ENCODE results near the gene MATN4. TPM values are rescaled to one million over a fixed set of nuclear protein-coding genes. Genes with fewer than 3 reads are reported as not detected.
A peak's percentile ranks its signal among the peaks of the same experiment; 100 is the strongest.

MATN4 gene
- total and polyA plus RNA-seq, 2 of the 13 experiments (the other 11 are each of a cell fraction or from before 2014, with no cell fraction given) = not detected

DNA sequence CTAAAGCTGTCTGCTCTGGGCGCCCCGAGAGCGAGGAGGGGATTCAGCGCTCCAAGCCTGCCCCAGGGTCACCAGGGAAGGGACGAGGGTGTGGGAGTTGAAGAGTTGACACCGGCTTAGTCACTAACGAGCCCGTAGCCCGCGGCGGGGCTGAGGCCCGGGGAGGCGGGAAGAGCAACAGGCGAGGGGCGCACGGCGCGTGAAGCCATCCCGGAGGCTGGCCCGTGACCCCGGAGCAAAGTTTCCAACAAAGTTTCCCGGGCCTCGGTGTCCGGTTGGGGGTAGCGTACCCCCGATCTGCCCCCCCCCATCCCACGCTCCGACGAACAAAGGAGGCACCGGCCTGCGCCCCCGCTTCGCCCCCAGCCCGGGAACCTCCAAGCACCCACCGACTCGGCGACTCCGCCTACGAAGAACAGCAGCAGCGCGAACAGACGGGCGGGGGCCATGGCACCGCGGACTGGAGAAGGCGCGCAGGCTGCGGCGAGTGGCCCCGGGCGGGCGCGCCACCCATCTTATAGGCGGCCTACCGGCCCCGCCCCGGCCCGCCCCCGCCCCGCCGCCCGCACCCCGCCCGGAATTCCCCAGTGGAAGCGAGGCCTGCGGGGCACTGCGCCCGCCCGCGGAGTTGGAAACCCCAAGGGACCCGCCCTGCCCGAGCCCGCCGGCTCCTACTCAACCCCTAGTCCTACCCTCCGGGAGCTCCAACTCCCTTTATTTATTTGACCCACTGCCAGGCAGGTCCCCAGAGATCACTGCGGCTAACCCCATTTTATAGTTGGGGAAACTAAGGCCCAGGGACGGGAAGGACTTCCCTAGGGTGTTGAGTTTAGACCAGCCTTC, 40.1 kb upstream of the MATN4 start, which contains the start of gene SDC4 (continued):
- TF ChIP-seq SIX1 (CRISPR knock-in tag; IDR thresholded peaks at IDR 0.05; ENCODE audit: borderline replicate concordance) = no peak
- TF ChIP-seq NKX3-1 (CRISPR knock-in tag; IDR thresholded peaks at IDR 0.05) = no peak
- TF ChIP-seq ZNF557 (CRISPR knock-in tag; IDR thresholded peaks at IDR 0.05) = peak; percentile 50; the same call in 1 of the 2 replicates
- peak; percentile 86; the same call in 1 of the 2 replicates for TF ChIP-seq BRCA1 (CRISPR knock-in tag; IDR thresholded peaks at IDR 0.05)
- TF ChIP-seq, protein P1, sequence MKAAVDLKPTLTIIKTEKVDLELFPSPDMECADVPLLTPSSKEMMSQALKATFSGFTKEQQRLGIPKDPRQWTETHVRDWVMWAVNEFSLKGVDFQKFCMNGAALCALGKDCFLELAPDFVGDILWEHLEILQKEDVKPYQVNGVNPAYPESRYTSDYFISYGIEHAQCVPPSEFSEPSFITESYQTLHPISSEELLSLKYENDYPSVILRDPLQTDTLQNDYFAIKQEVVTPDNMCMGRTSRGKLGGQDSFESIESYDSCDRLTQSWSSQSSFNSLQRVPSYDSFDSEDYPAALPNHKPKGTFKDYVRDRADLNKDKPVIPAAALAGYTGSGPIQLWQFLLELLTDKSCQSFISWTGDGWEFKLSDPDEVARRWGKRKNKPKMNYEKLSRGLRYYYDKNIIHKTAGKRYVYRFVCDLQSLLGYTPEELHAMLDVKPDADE (CRISPR knock-in tag; IDR thresholded peaks at IDR 0.05) = peak; percentile 62; the same call in 1 of the 2 replicates
- peak; percentile 68; the same call in 1 of the 2 replicates for TF ChIP-seq SP4 (CRISPR knock-in tag; IDR thresholded peaks at IDR 0.05)
- no peak for TF ChIP-seq EHMT2 (IDR thresholded peaks at IDR 0.05; ENCODE audit: borderline replicate concordance, low read depth, low read length)
- TF ChIP-seq, protein P2, sequence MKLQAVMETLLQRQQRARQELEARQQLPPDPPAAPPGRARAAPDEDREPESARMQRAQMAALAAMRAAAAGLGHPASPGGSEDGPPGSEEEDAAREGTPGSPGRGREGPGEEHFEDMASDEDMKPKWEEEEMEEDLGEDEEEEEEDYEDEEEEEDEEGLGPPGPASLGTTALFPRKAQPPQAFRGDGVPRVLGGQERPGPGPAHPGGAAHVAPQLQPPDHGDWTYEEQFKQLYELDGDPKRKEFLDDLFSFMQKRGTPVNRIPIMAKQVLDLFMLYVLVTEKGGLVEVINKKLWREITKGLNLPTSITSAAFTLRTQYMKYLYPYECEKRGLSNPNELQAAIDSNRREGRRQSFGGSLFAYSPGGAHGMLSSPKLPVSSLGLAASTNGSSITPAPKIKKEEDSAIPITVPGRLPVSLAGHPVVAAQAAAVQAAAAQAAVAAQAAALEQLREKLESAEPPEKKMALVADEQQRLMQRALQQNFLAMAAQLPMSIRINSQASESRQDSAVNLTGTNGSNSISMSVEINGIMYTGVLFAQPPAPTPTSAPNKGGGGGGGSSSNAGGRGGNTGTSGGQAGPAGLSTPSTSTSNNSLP (IDR thresholded peaks at IDR 0.05; ENCODE audit: low read depth, low read length) = no peak
- TF ChIP-seq ZNF234 (CRISPR knock-in tag; conservative IDR thresholded peaks at IDR 0.05) = 0 out of 2 replicates have a peak, but pooled peaks have one; percentile 38
- TF ChIP-seq, protein P3, sequence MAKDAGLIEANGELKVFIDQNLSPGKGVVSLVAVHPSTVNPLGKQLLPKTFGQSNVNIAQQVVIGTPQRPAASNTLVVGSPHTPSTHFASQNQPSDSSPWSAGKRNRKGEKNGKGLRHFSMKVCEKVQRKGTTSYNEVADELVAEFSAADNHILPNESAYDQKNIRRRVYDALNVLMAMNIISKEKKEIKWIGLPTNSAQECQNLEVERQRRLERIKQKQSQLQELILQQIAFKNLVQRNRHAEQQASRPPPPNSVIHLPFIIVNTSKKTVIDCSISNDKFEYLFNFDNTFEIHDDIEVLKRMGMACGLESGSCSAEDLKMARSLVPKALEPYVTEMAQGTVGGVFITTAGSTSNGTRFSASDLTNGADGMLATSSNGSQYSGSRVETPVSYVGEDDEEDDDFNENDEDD (CRISPR knock-in tag; IDR thresholded peaks at IDR 0.05; ENCODE audit: borderline replicate concordance) = peak; percentile 74; the same call in 1 of the 2 replicates
- no peak for TF ChIP-seq ZNF30 (CRISPR knock-in tag; IDR thresholded peaks at IDR 0.05)
- peak; percentile 94 for TF ChIP-seq ZNF446 (CRISPR knock-in tag; IDR thresholded peaks at IDR 0.05)
- TF ChIP-seq SNRNP70 (IDR thresholded peaks at IDR 0.05; ENCODE audit: low read depth, low read length) = no peak
- no peak for TF ChIP-seq PAX8 (CRISPR knock-in tag; IDR thresholded peaks at IDR 0.05; ENCODE audit: borderline replicate concordance)
- TF ChIP-seq DPF2 (CRISPR knock-in tag; IDR thresholded peaks at IDR 0.05; ENCODE audit: borderline replicate concordance, low read depth) = no peak
- TF ChIP-seq, protein P4, sequence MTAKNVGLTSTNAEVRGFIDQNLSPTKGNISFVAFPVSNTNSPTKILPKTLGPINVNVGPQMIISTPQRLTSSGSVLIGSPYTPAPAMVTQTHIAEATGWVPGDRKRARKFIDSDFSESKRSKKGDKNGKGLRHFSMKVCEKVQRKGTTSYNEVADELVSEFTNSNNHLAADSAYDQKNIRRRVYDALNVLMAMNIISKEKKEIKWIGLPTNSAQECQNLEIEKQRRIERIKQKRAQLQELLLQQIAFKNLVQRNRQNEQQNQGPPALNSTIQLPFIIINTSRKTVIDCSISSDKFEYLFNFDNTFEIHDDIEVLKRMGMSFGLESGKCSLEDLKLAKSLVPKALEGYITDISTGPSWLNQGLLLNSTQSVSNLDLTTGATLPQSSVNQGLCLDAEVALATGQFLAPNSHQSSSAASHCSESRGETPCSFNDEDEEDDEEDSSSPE (CRISPR knock-in tag; IDR thresholded peaks at IDR 0.05) = peak; percentile 80
- TF ChIP-seq, protein P5, sequence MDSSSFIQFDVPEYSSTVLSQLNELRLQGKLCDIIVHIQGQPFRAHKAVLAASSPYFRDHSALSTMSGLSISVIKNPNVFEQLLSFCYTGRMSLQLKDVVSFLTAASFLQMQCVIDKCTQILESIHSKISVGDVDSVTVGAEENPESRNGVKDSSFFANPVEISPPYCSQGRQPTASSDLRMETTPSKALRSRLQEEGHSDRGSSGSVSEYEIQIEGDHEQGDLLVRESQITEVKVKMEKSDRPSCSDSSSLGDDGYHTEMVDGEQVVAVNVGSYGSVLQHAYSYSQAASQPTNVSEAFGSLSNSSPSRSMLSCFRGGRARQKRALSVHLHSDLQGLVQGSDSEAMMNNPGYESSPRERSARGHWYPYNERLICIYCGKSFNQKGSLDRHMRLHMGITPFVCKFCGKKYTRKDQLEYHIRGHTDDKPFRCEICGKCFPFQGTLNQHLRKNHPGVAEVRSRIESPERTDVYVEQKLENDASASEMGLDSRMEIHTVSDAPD (CRISPR knock-in tag; IDR thresholded peaks at IDR 0.05) = no peak
- TF ChIP-seq, protein P6, sequence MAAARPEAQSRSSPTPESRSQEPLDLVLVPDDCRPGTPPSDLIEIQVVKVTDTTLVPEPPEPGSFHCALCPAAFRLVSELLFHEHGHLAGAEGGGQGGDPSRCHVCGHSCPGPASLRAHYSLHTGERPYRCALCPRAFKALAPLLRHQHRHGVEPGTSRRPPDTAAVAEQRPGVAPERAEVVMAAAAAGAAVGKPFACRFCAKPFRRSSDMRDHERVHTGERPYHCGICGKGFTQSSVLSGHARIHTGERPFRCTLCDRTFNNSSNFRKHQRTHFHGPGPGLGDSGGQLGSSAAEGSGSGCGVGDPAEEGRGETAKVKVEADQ (CRISPR knock-in tag; IDR thresholded peaks at IDR 0.05; ENCODE audit: borderline replicate concordance) = 0 out of 2 replicates have a peak, but pooled peaks have one; percentile 39
- TF ChIP-seq NFKBIZ (CRISPR knock-in tag; IDR thresholded peaks at IDR 0.05) = peak; percentile 39; the same call in 1 of the 2 replicates
